Hepatocyte (in vitro differentiated cells): ENCODE data around the gene TP53I11. TPM values are rescaled to one million over a fixed set of nuclear protein-coding genes. Genes with fewer than 3 reads are reported as not detected.

Experiments used
- DNase-seq: peaks from one replicate; pipeline ENCODE4 v3.0.0-alpha.2; 2016; ENCODE audit warnings: low spot score
- H2AFZ ChIP-seq: fragments of 200-600 bp; sonication (generic); 2 replicates; pipeline ENCODE4 v1.6.0; 2016; ENCODE audit warnings: antibody characterized with exemption, mild to moderate bottlenecking
- H3K27ac ChIP-seq: fragments of 200-600 bp; sonication (generic); 2 replicates; pipeline ENCODE4 v1.5.1; 2016; ENCODE audit warnings: mild to moderate bottlenecking
- H3K27me3 ChIP-seq: fragments of 200-600 bp; sonication (generic); 2 replicates; pipeline ENCODE4 v1.6.1; 2016
- H3K36me3 ChIP-seq: fragments of 200-600 bp; sonication (generic); replicated peaks from 2 replicates; pipeline ENCODE4 v1.5.1; 2016; ENCODE audit warnings: low read depth; ENCODE audit not compliant: insufficient read depth
- H3K4me1 ChIP-seq: fragments of 200-600 bp; sonication (generic); 2 replicates; pipeline ENCODE4 v1.5.1; 2016; ENCODE audit warnings: mild to moderate bottlenecking, moderate library complexity; ENCODE audit not compliant: insufficient read depth
- H3K4me2 ChIP-seq: fragments of 200-600 bp; sonication (generic); 2 replicates; pipeline ENCODE4 v1.6.0; 2016
- H3K4me3 ChIP-seq: fragments of 200-600 bp; sonication (generic); 2 replicates; pipeline ENCODE4 v1.5.1; 2016; ENCODE audit warnings: mild to moderate bottlenecking
- H3K79me2 ChIP-seq: fragments of 200-600 bp; sonication (generic); 2 replicates; pipeline ENCODE4 v1.6.0; 2017; ENCODE audit warnings: mild to moderate bottlenecking
- H3K9me2 ChIP-seq: fragments of 200-600 bp; sonication (generic); replicated peaks from 2 replicates; pipeline ENCODE4 v1.6.0; 2017; ENCODE audit warnings: mild to moderate bottlenecking; ENCODE audit not compliant: insufficient read depth
- H3K9me3 ChIP-seq: fragments of 200-600 bp; sonication (generic); 2 replicates; pipeline ENCODE4 v1.5.1; 2016; ENCODE audit warnings: low read depth, mild to moderate bottlenecking
- H4K20me1 ChIP-seq: fragments of 200-600 bp; sonication (generic); 2 replicates; pipeline ENCODE4 v1.6.0; 2016; ENCODE audit warnings: mild to moderate bottlenecking; ENCODE audit not compliant: insufficient read depth, poor library complexity, severe bottlenecking
- EZH2 ChIP-seq: fragments of 200-600 bp; sonication (generic); IDR thresholded peaks from 2 replicates; pipeline ENCODE4 v1.6.1; 2016; ENCODE audit warnings: antibody characterized with exemption, mild to moderate bottlenecking, borderline replicate concordance
- EZH2phosphoT487 ChIP-seq: fragments of 200-600 bp; sonication (generic); IDR thresholded peaks from one replicate; pipeline ENCODE4 v1.6.1; 2018; ENCODE audit warnings: antibody characterized with exemption, mild to moderate bottlenecking, low read depth, moderate library complexity; ENCODE audit not compliant: unreplicated experiment, severe bottlenecking
- WGBS: methylation state at CpG from one replicate; pipeline ENCODE4 v1.1.6; 2016; ENCODE audit warnings: low lambda C conversion rate; ENCODE audit errors: missing lambda C conversion rate; 5-methylcytosine and 5-hydroxymethylcytosine counted together
- polyA plus RNA-seq: library from polyadenylated mRNA; unstranded; fragments of >200 nt; fragmentation: Nextera tagmentation; extraction: Ambion mirVana; gene quantifications from 2 replicates; pipeline ENCODE4 v1.2.1, GENCODE V29; 2016
- total RNA-seq: library from RNA; depleted of rRNA; stranded (reverse); fragments of >200 nt; gene quantifications from 2 replicates; pipeline ENCODE4 v1.2.3, GENCODE V29; 2014
- TF ChIP-seq, protein P1 (sequence below): fragments of 200-600 bp; sonication (generic); IDR thresholded peaks from 2 replicates; pipeline ENCODE4 v1.5.1; 2016; ENCODE audit warnings: antibody characterized with exemption, mild to moderate bottlenecking; ENCODE audit not compliant: poor library complexity

The TP53I11 gene
- total and polyA plus RNA-seq, 2 experiments from 2014 or later: 15.4 to 41.8 TPM

DNA sequence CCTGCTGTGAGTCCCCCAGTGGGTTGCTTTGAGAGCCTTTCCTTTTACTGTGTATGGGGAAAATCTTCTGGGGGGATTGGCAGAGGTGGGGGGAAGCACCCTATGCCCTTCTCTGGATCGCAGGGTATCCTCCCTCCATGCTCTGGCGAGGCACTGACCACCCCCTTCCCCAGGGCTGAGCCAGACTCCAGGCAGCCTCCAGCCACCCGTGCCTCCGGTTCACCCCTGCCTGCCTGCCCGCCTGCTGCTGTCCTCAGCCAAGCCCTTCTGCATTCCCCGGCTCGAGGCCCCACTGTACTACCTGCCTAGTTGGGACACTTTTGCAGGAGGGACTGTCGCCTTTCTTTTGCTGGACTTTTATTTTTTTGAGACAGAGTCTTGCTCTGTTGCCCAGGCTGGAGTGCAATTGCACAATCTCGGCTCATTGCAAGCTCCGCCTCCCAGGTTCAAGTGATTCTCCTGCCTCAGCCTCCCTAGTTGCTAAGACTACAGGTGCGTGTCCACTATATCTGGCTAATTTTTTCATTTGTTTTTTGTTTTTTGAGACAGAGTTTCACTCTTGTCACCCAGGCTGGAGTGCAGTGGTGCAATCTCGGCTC, 23.8 kb upstream of the TP53I11 start:
- Histone ChIP-seq H3K4me3 (no peak overlapping the region), H3K27ac (no peak overlapping the region), H3K4me1 (peaks cover 30% of the 10 kb centered on the region), H2AFZ (no peak overlapping the region), H3K4me2 (no peak overlapping the region), H3K9me3 (no peaks in the 10 kb centered on the region), H3K36me3 (no peaks in the 10 kb centered on the region), H4K20me1 (no peaks in the 10 kb centered on the region), H3K79me2 (no peaks in the 10 kb centered on the region), H3K27me3 (no peaks in the 10 kb centered on the region), H3K9me2 (no peaks in the 10 kb centered on the region)
- TF ChIP-seq EZH2: no peak
- no peak for TF ChIP-seq EZH2phosphoT487
- TF ChIP-seq, protein P1, sequence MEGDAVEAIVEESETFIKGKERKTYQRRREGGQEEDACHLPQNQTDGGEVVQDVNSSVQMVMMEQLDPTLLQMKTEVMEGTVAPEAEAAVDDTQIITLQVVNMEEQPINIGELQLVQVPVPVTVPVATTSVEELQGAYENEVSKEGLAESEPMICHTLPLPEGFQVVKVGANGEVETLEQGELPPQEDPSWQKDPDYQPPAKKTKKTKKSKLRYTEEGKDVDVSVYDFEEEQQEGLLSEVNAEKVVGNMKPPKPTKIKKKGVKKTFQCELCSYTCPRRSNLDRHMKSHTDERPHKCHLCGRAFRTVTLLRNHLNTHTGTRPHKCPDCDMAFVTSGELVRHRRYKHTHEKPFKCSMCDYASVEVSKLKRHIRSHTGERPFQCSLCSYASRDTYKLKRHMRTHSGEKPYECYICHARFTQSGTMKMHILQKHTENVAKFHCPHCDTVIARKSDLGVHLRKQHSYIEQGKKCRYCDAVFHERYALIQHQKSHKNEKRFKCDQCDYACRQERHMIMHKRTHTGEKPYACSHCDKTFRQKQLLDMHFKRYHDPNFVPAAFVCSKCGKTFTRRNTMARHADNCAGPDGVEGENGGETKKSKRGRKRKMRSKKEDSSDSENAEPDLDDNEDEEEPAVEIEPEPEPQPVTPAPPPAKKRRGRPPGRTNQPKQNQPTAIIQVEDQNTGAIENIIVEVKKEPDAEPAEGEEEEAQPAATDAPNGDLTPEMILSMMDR: no peak
- WGBS: 83% methylated on average over 12 of the region's 12 CpGs
- DNase-seq: no peak

DNA sequence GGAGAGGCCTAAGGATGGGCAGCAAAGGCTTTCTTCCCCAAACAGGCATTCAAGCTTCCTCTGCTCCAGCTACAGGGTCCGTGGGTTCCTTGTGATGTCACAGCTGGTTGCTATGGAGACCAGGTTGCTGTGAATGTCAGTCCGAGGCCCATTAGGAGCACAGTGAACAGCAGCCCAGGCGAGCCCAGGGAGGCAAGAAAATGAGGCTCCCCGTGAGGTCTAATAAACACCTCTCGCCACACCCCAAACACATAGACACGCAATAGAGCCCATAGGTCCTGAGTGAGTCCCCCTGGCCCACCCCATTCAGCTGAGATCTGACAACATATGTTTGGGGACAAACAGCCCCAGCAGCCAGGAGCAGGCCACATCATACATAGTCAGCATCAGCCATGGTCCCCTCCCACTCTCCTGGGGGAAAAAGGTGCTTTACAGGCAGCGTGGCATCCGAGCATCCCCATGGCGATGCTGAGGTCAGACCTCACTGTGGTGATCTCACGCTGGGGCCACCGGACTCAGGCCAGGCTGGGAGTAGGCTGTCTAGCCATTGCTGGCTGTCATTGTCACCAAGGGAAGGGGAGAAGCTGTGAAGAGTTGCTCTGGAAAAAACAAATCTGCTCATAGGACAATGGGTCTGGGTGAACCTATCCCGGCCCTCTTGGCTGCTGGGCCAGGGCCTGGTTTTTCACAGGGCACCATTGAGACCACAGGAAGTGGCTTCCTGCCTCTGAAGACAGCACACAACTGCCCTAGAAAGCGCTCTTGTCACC, 23.1 kb upstream of the TP53I11 start:
- Histone ChIP-seq H3K27me3 (no peaks in the 10 kb centered on the region), H3K4me3 (no peak overlapping the region), H3K4me2 (no peak overlapping the region), H3K79me2 (no peaks in the 10 kb centered on the region), H3K9me2 (no peaks in the 10 kb centered on the region), H4K20me1 (no peaks in the 10 kb centered on the region), H2AFZ (no peak overlapping the region), H3K9me3 (no peaks in the 10 kb centered on the region), H3K36me3 (no peaks in the 10 kb centered on the region), H3K27ac (no peak overlapping the region), H3K4me1 (peaks cover 23% of the 10 kb centered on the region)
- TF ChIP-seq EZH2: no peak
- TF ChIP-seq, protein P1: no peak
- no peak for TF ChIP-seq EZH2phosphoT487
- DNase-seq: no peak
- 78% methylated on average over 13 of the region's 13 CpGs for WGBS

DNA sequence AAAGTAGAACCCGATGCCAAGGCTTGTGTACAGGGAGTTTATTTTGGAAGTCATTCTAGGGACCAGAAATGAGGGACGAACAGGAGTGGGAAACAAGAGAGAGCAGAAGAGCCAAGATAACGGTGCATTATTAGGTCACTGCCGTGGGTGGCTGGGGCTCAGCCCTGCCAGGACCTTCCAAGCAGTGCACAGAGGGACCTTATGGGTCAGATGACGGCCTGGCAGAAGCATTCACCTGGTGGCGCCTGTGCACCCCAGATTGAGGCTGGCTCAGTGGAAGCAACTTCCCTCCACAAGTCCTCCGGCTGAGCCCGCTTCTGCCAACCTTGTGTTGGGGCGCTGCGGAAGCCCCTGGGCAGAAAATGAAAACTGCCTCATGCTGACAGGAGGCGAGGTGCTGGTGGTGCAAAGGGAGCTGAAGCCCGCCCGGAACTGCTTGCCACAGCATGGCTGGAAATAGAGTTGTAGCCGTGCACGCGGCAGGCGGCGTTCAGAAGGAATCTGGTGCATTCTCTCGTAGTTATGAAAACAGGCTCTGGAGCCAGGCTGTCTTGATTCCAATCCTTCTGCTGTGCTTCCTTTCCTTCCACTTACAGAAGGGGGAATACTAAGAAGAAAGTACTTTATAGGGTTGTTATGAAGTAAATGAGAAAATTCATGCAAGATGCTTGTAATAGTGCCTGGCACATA, 22.2 kb upstream of the TP53I11 start:
- TF ChIP-seq EZH2 (no peak), EZH2phosphoT487 (no peak)
- TF ChIP-seq, protein P1: no peak
- H3K9me2 ChIP-seq: no peaks in the 10 kb centered on the region
- no peaks in the 10 kb centered on the region for H3K27me3 ChIP-seq
- no peaks in the 10 kb centered on the region for H4K20me1 ChIP-seq
- H3K4me2 ChIP-seq: no peak overlapping the region
- H3K4me1 ChIP-seq: peaks cover 14% of the 10 kb centered on the region
- H3K27ac ChIP-seq: no peak overlapping the region
- DNase-seq: no peak
- no peak overlapping the region for H2AFZ ChIP-seq
- no peaks in the 10 kb centered on the region for H3K9me3 ChIP-seq
- H3K36me3 ChIP-seq: no peaks in the 10 kb centered on the region
- WGBS: 83% methylated on average over 19 of the region's 19 CpGs
- H3K79me2 ChIP-seq: no peaks in the 10 kb centered on the region
- no peak overlapping the region for H3K4me3 ChIP-seq
